Astrocyte (in vitro differentiated cells and primary cell): Measurements from ENCODE around the gene LHFPL3.

Experiments
- CTCF ChIP-seq: IDR thresholded peaks from 2 replicates; pipeline ENCODE4 v1.5.1; 2011; ENCODE audit warnings: low read depth, mild to moderate bottlenecking, inconsistent platforms, low read length, moderate library complexity; ENCODE audit not compliant: insufficient read depth
- EZH2 ChIP-seq: IDR thresholded peaks from 2 replicates; pipeline ENCODE4 v1.6.1; 2012; ENCODE audit warnings: mild to moderate bottlenecking, low read length, inconsistent platforms; ENCODE audit not compliant: insufficient read depth

- no peak for TF ChIP-seq EZH2
- TF ChIP-seq CTCF = peak; percentile 95
Observed at GRCh38 chr7:104883718-104884452, 555.5 kb downstream of the LHFPL3 start.
